GM21526 (cell line): ENCODE measurements around the gene ASTN1.
"Not testable (repeated sequence)": the region's sequence is repeated elsewhere in the genome, so short reads cannot be mapped to it uniquely, and the experiment has no call there.

ENCODE experiments used
- ATAC-seq: cut with Tn5 transposase; IDR thresholded peaks from one replicate; pipeline ENCODE4 v1.9.1; 2021; ENCODE audit warnings: moderate library complexity; ENCODE audit not compliant: unreplicated experiment, low FRiP score

Gene ASTN1

DNA sequence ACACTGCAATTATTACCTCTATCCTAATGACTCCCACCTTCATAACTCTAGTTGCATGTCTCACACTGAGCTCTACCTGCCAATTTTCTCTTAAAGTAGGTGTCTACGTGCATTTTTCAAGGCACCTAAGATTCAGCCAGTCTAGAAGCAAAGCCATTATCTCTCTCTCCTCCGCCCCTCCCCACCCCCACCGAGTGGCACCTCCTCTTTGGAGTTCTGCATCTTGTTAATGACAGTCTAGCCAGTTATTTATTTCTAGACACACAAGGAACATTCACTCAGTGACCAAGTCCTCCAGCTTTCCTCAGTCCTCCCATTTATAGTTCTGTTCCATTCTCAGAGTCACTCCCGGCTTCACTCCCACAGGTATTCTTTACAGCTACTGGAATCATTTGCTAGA is 47.6 kb downstream of the ASTN1 start:
- ATAC-seq, result no peak

DNA sequence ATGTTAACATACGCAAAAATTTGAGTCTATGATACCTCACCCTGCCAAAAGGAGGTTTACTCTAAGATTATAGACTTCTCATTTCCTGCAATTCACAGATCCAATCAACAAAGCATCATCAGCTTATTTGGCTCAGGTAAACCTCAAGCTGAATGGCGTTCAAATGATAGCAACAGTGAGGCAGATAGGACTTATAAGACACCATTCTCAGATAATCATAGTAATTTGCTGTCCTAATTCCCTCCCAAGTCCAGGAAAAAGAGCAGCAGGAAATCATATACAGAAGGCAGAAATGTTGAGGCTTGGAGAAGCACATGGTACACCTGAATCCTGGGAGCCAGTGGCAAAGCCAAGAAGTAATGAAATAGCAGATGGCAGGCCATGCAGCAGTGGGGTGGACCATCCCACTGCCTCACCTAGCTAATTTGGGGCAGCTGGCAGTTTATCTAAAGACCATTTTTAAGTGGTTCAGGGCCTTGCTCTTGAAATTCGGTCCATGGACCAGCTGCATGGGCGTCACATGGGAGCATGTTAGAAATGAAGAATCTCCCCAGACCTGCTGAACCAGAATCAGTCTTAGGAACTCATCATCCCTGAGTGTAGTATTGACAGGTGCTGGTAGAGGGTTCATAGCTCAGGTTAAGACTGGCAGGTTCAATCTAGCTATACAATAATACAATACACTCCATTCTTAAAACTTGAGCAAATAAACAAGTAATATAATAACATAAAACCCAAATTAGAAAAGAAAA is 57.7 kb downstream of the ASTN1 start:
- no peak for ATAC-seq

DNA sequence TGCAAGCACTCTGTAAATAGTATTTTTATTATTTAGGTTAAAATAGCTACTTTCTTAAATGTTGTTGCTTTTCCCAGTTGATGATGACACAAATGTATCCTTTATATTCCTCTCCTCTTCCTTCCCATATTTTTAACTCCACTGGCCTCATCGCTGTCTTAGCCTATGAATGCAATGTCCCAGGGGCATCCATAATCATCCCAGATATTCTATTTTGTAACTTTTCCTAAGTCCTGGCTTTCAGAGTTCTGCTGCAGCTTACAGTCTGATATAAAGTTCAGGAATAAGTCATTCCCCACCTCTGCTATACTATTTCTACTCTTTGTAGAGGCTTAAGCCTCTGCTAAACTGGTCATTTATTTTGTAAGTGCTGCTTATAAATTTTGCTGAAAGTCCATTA is 58.3 kb downstream of the ASTN1 start:
- no peak for ATAC-seq

DNA sequence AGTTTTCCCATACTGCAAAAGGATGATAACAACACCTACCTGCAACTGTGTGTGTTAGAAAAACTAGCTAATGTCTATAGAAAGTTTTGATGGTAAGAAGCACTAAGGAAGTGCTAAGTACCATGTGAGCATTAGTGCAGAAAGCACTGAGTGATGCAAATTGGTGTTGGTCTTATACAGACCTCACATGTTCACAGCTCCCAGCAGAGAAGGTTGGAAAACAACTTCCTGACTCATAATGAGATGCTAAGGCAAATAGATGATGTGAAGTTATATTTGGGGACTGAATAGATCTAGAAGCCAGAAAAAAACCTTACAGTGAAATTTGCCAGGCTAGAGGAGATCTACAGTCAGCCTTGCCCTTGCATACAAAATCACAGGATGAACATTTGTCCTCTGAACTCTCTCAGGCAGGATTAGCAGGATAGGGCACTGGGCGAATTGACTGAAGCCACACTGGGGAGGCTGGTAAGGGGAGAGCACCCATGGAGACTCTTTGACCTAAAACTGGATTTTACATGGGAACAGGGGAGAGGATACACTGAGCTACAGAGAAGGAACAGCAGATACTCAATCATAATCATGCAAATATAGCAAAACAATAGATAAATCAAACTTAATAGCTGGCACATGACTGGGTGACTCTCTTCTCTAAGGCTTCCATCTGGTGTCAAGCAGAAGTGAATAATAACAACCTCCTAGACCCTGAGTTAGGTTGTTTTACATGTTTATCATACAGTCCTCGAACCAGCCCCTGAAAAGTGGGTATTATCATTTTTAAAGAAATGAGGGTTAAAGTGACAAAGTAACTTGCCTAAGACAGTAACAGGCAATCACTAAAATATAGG is 61.3 kb downstream of the ASTN1 start:
- ATAC-seq, result no peak

DNA sequence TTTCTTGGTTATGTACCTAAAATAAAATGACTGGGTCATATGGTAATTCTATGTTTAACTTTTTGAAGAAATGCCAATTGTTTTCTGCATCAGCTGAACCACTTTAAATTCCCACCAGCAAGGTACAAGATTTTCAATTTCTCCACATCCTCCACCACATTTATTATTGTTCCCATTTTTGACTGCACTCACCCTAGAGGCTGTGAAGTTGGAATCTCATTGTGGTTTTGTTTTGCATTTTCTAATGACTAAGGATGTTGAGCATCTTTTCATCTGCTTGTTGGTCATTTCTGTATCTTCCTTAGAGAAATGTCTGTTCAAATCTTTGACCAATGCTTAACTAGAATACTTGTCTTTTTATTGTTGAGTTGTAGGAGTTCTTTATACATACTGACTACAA is 72.5 kb downstream of the ASTN1 start:
- ATAC-seq, result no peak

DNA sequence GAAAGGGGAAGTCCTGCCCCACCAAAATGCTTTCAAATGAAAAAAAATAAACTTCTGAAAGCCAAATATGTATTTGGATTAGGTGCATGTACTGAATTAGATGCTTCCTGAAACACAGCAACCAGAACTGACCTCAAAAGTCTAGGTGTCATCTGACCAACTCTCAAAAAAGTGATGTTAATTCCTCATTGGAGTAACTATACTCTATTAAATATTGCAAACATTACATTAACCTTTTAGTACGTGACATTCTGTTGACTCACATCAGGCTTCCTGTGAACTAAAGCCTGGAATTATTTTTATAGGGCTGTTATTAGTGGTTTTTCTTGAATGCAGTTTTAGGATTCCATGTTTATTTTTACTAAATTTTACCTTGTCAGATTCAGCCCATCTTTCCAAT is 73.5 kb downstream of the ASTN1 start:
- no peak for ATAC-seq

DNA sequence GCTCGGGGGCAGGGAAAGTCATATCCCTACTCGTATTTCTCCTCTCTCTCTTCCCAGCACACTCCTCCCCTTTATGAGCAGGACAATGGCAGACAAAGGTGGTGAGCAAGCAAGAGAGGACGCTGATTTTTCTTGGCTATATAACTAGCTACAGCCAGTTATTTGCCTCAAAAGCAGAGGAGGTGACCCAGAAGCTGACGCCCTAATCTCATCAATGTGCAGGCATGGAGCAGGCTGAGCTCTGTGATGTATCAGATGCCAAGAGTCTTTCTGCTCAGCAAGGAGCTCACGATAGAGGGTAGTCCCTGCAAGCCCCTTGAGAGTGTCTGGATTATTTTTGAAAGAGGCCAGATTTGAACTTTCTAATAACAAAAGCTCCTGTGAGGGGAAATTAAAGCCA is 75.5 kb downstream of the ASTN1 start:
- ATAC-seq, result no peak

DNA sequence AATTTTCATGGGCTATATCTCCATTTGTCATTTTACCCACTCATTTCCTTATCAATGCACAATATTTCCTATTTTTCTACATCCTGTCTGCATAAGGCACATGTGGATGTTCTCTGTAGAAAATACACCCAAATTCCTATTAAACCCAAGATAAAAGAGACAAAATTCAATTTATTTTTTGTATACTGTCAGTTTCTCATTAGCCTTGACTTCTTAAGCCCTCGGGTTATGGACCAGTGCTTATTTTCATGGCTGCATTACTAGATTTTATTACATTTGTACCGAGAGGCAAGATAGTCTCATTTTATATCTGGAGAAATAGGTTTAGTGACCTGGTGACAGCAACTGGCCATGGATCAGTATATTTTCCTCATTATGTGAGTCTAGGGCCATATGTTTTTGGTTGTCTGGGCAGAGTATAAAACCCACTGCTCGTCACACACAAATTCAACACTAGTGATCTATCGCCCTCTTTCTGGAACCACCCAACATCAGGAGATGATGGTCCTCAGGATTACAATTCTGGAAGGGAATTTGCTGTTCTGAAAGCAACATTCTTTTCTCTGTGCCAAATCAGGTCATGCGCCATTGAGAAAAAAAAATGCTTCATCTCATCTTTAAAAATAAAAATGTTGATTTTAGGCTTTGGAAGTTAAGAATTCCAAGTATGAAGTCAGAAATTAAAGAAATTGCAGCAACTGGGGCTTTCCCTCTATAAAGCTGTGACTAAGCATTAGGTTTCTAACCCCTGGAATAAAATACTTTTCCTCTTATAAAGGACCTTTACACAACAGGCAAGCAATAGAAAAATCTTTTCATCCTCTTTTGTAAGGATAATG is 81.4 kb downstream of the ASTN1 start:
- no peak for ATAC-seq

DNA sequence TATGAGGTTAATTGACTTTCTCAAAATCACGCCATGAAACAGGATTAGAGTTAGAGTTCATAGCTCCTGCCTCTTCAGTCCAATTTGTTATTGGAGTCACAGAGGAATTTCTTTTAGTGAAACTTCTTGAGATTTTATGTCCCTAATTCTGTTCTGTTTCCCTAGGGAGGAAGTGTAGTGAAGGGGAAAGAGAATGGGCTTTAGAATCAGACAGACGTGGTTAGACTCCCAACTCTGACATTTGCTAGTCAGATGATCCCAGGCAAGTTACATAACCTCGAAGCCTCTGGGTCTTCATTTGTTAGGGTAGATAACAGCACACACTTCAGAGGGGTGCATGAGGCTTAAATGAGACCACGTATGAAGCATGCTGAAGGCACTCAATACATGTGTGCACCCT is 83.9 kb downstream of the ASTN1 start:
- ATAC-seq, result no peak

DNA sequence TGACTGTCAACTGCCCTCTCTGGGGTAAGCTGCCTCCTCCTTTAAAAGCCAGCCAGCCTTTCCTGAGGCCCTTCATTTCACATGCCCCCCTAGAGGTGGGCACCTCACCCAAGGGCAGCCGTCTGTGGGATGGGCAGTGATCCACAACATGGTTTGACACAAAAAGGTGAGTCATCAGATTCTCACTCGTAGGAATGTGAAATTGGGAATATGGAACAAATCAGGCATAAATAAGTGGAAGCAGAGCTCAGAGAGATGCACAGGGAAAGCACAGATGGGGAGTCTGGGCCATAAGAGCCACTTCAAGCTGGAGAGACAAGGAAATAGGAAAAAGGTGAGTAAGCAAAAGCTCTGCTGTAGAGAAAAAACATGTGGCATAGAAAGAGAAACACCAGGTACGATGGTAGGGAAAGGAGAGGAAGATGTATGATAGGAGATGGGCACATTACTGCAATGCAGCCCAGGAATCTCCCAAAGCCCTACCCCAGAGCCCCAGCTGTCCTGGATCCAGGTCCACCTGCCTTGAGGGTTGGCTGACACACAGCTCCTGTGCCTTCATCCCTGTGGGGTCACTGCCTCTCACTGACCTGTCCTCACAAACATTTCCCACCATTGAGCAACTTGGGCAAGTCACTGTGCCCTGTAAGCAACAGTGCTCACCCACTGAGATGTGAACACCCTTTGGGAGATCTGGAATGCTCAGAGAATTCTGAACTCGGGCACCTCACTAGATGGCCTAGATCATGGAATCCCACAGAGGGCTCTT is 86.6 kb downstream of the ASTN1 start:
- ATAC-seq, result no peak

DNA sequence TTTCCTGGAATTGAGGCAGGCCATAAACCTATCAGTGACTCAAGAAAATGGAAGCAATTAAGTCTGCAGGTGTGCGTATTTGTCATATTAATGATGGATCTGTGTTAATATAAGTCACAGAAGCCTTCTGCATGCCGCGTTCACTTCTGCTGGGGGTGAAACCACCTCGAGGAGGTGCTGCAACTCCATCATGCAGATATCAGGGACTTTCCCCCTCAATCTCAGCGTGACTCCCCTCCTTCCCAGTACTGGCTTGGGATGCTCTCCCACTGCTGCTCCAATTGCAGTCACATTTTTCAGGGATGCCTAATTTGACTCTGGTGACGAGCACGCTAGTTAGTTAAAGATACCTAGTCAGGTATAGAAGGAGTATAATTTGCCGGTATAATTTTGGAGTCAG is 87.5 kb downstream of the ASTN1 start:
- no peak for ATAC-seq

DNA sequence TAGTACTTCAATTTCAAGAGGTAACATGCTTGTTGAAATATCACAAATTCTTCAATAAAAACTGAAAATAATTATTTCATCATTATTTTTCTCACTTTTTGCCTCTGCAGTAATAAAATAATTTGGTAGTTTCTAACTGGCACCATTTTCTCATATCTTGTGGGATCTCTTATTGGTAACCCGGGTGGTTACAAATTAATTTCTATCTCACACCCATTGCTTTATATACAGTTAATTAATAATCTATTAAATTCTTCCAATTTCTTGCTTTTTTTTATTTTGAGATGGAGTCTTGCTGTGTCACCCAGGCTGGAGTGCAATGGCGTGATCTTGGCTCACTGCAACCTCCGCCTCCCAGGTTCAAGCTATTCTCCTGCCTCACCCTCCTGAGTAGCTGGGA is 89.7 kb downstream of the ASTN1 start:
- not testable (repeated sequence) for ATAC-seq

DNA sequence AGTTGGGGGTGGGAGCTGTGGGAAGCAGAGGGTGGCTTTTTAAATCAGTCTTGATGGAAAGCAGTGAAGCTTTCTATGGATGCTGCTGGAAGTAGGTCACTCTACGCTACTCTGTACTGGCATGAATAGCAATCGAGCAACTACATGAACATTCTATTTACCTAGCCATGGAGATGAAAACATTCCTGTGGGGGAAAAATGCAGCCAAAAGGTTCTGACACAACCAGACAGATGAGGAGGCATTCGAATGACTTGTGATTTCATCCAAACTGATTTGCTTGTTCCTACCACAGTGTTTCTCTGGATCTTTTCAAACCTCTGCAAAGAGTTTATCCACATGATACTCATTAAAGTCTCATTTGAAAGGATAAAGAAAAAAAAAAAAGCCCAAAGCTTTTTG is 95.0 kb downstream of the ASTN1 start:
- ATAC-seq, result no peak

DNA sequence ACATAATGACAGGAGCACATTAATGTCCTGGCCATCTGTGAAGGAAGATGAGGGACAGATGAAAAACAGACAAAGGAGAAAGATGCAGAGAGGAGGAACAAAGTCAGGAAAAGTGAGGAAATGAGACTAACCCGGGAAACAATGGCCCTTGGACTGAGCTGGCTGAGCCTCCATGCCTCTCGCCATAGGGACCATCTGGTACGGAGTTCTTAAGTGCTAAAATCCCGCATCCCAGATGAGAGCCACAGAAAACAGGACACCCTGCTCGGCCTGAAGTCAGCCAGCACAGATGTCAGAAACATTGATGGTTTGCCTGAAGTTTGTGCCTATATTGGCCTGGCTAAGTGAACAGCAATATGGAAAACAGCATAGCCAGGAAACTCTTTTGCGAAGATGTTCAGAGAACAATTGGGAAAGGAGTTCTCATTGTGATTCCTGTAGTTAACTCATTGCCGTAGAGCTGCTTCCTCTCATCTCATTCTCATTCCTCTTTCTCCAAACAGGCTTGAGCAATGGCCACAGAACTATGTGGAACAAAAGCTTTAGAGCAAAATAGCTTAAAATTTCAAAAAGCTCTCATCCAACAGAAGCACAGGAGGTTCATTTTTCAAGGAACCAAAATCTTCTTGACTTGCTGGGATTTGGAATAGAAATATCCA is 96.6 kb downstream of the ASTN1 start:
- ATAC-seq, result no peak

DNA sequence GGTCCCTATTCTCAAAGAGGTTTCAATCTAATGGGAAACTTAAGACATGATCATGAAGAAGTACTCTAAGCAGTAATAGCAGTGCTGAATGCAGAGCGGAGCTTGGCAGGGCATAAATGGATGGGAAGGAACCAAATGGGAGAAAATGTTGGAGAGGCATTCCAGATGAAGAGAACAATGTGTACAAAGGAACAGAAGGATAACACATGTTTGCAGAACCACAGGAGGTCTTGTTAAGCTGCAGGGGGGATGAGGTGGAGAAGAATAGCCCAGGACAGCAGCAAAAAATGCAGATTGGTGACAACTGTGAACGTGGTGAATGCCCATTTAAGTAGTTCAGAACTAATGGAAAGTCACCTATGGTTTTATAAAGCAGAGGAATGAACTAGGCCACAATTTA is 99.1 kb downstream of the ASTN1 start:
- ATAC-seq, result no peak

DNA sequence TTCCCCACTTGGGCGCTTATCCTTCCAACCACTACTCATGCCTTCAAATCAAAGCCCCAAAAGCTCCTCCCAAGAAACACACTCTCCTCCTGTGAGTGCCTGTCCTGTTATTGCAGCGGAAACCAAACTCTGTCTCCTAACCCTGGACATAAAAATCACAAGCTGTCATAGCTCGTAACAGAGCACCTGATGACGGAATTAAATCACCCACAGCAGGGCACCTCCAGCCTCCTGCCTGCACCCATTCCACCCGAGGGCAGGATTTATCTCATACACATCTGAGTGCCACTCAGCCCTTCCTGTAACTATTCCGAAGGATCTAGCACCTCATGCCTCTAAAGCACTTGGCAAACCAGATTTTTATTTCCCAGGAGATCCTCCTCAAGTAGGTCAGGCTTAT is 100.9 kb downstream of the ASTN1 start:
- ATAC-seq, result no peak

DNA sequence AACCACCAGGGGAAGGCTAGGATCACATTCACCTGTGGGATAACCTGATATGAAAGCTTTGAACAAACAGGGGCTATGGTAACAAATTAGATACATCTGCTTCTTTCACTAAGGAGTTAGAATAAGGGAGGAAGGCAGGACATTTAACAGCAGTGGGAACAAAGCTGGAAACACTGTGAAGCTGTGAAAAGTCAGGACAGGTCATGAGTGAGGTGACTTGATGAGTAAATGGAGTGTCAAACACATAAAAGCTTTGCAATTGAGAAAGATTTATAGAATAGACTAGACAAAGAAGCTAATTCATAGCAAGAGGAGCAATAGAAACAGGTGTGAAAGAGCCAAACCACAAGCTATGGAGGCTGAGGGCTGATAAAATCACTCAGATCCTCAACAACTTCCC is 110.0 kb downstream of the ASTN1 start:
- no peak for ATAC-seq

DNA sequence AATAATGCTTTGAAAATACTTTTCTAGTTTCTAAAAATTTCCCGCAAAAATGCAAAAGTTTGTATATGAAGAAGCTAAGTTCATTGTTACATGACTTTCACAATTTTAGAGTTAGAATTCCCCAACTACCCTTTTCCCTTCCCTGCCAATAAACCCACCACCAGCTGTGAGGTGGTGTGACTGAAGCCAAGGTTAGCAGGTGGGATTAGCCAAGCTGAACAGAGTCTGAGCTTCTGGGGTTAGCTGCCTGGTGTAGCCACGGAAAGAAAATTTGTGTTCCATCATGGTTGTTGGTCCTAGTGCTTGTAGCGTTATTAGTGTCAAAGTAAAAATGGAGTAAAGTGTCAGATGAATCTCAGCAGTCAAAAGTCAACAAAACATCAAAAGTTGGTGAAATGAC is 110.9 kb downstream of the ASTN1 start:
- no peak for ATAC-seq

DNA sequence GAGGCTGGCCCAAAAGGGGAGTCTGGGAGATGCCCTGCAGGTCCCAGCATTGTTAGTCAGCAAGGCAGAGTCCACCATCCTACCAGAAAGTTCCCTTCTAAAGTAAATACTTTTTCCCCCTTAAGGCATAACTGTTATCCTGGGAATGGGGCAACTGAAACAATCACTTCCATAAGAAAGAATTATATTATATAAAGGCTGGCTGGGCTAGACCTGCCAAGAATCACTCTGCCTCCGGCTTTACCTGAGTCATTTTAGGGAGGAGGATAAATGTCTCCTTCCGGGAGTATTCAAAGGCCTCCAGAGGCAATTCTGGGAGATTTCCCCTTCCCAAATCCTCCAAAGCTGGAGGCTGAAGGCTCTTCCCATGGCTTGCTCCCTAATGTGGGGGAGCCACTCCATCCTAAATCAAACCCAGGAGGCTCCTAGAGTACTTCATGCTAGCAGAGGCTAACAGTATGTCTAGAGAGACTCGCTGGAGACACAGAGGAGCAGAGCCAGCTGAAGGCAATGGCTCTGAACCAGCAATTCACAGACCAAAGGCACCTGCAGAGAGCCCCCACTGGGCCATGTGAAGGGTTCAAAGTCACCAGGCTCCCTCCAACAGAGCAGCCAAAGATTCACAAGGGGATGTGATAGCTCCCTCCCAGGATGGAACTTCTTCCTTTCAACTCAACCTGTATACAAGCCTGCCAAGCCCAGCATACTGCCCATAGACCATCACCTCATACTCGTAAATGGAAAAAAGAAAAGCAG is 116.0 kb downstream of the ASTN1 start:
- no peak for ATAC-seq
